Measurements from ENCODE around the gene HPS1. TPM values are rescaled to one million over a fixed set of nuclear protein-coding genes. Genes with fewer than 3 reads are reported as not detected.

HPS1 gene
- total and polyA plus RNA-seq, 2 of the 8 experiments (the other 6 are each of a cell fraction or from before 2014, with no cell fraction given) = 38.7 to 61.7 TPM

DNA sequence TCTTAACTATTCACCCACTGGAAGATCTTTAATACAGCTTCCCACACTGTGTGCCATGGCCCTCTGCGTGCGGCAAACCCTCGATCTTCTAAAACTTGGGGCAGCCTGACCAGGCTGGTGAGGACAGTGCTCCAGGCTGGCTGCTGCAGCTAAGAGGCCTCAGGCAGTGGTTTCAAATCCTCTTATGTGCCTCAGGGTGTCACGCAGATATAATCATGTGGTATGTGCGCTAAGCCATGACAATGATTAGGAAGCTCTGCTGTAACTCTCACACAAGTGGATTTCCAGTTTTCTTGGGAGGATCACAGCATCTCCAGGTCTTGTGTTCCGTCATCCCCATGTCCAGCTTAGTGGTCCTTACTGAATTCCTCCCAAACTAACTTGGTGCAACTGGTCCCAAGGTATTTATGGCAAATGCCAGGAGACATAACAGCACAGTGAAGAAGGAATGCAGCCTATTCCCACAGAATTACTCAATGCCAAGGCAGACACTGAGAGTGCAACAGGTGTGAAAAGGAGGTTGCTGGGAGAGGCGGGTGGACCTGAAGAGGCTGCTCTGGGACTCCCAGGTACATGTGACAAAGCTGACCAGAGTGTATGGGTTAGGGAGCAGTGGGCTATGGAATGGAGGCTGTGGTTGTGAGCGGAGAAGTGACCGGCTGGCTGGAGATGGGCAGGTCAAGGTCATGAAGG, 2.3 kb downstream of the HPS1 start:
- Histone ChIP-seq H3K9ac (replicated peaks in 1 of 4; ENCODE audit: extremely low read depth in 1 of 4, low read depth in 3 of 4, low read length in 3 of 4) (no peak overlapping the region; a peak in 1 of 7 replicates), H4K5ac (ENCODE audit: insufficient read length, low read depth, low read length) (no peak overlapping the region), H2BK12ac (ENCODE audit: low read depth, low read length) (no peak overlapping the region), H3K9me3 (ENCODE audit: insufficient read depth in 2 of 2, low read depth in 1 of 2, low read length in 1 of 2) (peaks cover 3 to 4% of the 10 kb centered on the region in 2 experiments; a peak in 1 of 4 replicates), H3K56ac (replicated peaks; ENCODE audit: insufficient read length, low read depth, low read length) (no peak overlapping the region), H4K91ac (replicated peaks; ENCODE audit: insufficient read length, low read length) (no peak overlapping the region), H2BK15ac (ENCODE audit: low read length) (no peak overlapping the region), H3K4me2 (ENCODE audit: insufficient read depth in 1 of 2, low read depth in 2 of 2, low read length in 2 of 2) (no peak overlapping the region), H2BK5ac (ENCODE audit: low read depth, low read length) (no peak overlapping the region), H3K23me2 (ENCODE audit: low read depth, low read length) (no peaks in the 10 kb centered on the region; the same call in 1 of the 2 replicates), H3K27me3 (replicated peaks in 1 of 4; ENCODE audit: control insufficient read depth in 3 of 4, extremely low read depth in 1 of 4, insufficient read depth in 3 of 4, low read length in 3 of 4) (no peaks in the 10 kb centered on the region), H4K8ac (ENCODE audit: extremely low read depth, insufficient read depth, low read length) (no peak overlapping the region), H3K4me3 (ENCODE audit: extremely low read depth in 1 of 4, insufficient read depth in 2 of 4, low read depth in 3 of 4, low read length in 4 of 4) (no peak overlapping the region), H3K23ac (ENCODE audit: insufficient read length) (no peak overlapping the region), H3K36me3 (ENCODE audit: control insufficient read depth in 2 of 4, insufficient read depth in 4 of 4, low read length in 3 of 4) (peaks cover 10 to 51% (median 28%) of the 10 kb centered on the region in 4 experiments), H4K20me1 (replicated peaks in 1 of 2; ENCODE audit: control insufficient read depth in 1 of 2, insufficient read depth in 2 of 2, low read length in 2 of 2) (peaks cover 0 to 4% of the 10 kb centered on the region in 2 experiments), H2AK5ac (ENCODE audit: low read depth, low read length) (no peak overlapping the region), H3K79me1 (ENCODE audit: low read depth, low read length) (no peaks in the 10 kb centered on the region; the same call in 1 of the 2 replicates), H3K18ac (ENCODE audit: extremely low read depth, low read length) (no peak overlapping the region), H3K4ac (replicated peaks; ENCODE audit: insufficient read length, low read depth, low read length) (no peak overlapping the region), H3K27ac (ENCODE audit: low read depth, low read length) (no peak overlapping the region), H3K14ac (ENCODE audit: insufficient read length) (no peak overlapping the region), H2BK20ac (ENCODE audit: low read length) (no peak overlapping the region), H2AFZ (ENCODE audit: low read length) (no peak overlapping the region), H3K4me1 (replicated peaks in 1 of 4; ENCODE audit: control insufficient read depth in 3 of 4, insufficient read depth in 4 of 4, low read length in 3 of 4) (peaks cover 0 to 4% (median 3%) of the 10 kb centered on the region in 4 experiments; a peak in 5 of 7 replicates), H3K79me2 (ENCODE audit: control insufficient read depth in 1 of 2, insufficient read depth in 2 of 2, low read length in 2 of 2) (peaks cover 0 to 8% of the 10 kb centered on the region in 2 experiments; a peak in 1 of 4 replicates), H2BK120ac (replicated peaks; ENCODE audit: low read depth, low read length) (no peak overlapping the region)
- TF ChIP-seq CBX8 (IDR thresholded peaks at IDR 0.05; ENCODE audit: borderline replicate concordance, low read depth, low read length) (no peak), POLR2AphosphoS5 (IDR thresholded peaks at IDR 0.05; ENCODE audit: low read depth, low read length) (no peak), SIX5 (IDR thresholded peaks at IDR 0.05; ENCODE audit: low read depth, low read length) (no peak), TBP (IDR thresholded peaks at IDR 0.05; ENCODE audit: low read depth, low read length) (no peak), SAP30 (IDR thresholded peaks at IDR 0.05; ENCODE audit: insufficient read depth, insufficient replicate concordance, low read length) (no peak), NRF1 (IDR thresholded peaks at IDR 0.05; ENCODE audit: low read depth, low read length) (no peak)
- TF ChIP-seq, protein P1, sequence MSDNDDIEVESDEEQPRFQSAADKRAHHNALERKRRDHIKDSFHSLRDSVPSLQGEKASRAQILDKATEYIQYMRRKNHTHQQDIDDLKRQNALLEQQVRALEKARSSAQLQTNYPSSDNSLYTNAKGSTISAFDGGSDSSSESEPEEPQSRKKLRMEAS (IDR thresholded peaks at IDR 0.05) = no peak
- ChIA-PET POLR2A (ENCODE audit: partially characterized antibody) (interaction anchor here (0.7 to 2.9 kb wide), 2 partner anchors 12 to 20 kb away, joined by 3 to 11 read pairs; no protein-coding TSS in a partner anchor), CTCF (ENCODE audit: partially characterized antibody) (interaction anchor here (0.9 to 2.9 kb wide), 4 partner anchors 12 to 135 kb away, joined by 4 to 10 read pairs (median 7); no protein-coding TSS in a partner anchor)
- no peak for DNase-seq (ENCODE audit: low read depth in 1 of 2, low spot score in 2 of 2)
- no peak for FAIRE-seq
- WGBS, 2 experiments (ENCODE audit: extremely low coverage in 1 of 2, insufficient coverage in 1 of 2, insufficient read length in 1 of 2, insufficient replicate concordance in 2 of 2, low coverage in 1 of 2, low lambda C conversion rate in 2 of 2, missing lambda C conversion rate in 1 of 2) = 91% methylated on average over 9 of the region's 9 CpGs; no CpG with 5 or more reads in 1 of the 2 experiments

Measured in H1 (cell line).